ENCODE data around the gene LPCAT4. TPM values are rescaled to one million over a fixed set of nuclear protein-coding genes. Genes with fewer than 3 reads are reported as not detected.
"Not testable (repeated sequence)": the region's sequence is repeated elsewhere in the genome, so short reads cannot be mapped to it uniquely, and the experiment has no call there.

The LPCAT4 gene
- total RNA-seq, 1 donor from 2014 or later, result 47.4 TPM

DNA sequence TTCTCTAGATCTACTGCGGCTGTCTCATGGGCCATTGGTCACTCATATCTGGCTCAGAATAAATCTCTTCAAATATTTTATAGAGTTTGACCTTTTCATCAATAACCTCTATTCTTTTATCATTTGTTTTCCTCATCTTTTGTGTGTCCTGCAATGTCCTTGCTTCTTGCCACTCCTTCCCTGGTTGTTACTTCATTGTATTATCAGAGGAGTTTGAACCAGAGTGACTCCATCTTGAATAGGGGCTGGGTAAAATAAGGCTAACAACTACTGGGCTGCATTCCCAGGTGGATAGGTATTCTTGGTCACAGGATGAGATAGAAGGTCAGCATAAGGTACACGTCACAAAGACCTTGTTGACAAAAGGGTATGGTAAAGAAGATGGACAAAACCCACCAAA, 9.9 kb upstream of the LPCAT4 start:
- H3K36me3 ChIP-seq, result no peaks in the 10 kb centered on the region
- H3K9me3 ChIP-seq, result no peaks in the 10 kb centered on the region
- no peak overlapping the region for H3K4me3 ChIP-seq
- no peak for DNase-seq (ENCODE audit: extremely low spot score in 2 of 2)
- TF ChIP-seq POLR2A (IDR thresholded peaks at IDR 0.05), result no peak
- TF ChIP-seq, protein P1, sequence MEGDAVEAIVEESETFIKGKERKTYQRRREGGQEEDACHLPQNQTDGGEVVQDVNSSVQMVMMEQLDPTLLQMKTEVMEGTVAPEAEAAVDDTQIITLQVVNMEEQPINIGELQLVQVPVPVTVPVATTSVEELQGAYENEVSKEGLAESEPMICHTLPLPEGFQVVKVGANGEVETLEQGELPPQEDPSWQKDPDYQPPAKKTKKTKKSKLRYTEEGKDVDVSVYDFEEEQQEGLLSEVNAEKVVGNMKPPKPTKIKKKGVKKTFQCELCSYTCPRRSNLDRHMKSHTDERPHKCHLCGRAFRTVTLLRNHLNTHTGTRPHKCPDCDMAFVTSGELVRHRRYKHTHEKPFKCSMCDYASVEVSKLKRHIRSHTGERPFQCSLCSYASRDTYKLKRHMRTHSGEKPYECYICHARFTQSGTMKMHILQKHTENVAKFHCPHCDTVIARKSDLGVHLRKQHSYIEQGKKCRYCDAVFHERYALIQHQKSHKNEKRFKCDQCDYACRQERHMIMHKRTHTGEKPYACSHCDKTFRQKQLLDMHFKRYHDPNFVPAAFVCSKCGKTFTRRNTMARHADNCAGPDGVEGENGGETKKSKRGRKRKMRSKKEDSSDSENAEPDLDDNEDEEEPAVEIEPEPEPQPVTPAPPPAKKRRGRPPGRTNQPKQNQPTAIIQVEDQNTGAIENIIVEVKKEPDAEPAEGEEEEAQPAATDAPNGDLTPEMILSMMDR (IDR thresholded peaks at IDR 0.05), result no peak
- no peak for TF ChIP-seq POLR2AphosphoS5 (IDR thresholded peaks at IDR 0.05; ENCODE audit: insufficient read depth in 1 of 2, low read depth in 1 of 2)
- intact Hi-C loops (cut with DNase I), result no loop called here
- H3K27ac ChIP-seq, result no peak overlapping the region
- no peaks in the 10 kb centered on the region for H3K27me3 ChIP-seq
- H3K4me1 ChIP-seq, result no peaks in the 10 kb centered on the region

DNA sequence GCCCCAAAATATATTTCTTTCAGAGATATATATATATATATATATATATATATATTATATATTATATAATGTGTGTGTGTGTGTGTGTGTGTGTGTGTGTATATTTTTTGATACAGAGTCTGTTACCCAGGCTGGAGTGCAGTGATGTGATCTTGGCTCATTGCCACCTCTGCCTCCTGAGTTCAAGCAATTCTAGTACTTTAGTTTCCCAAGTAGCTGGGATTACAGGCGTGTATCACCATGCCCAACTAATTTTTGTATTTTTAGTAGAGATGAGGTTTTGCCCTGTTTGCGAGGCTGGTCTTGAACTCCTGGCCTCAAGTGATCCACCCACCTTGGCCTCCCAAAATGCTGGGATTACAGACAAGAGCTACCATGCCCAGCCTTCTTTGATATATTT, 8.5 kb upstream of the LPCAT4 start:
- H3K4me1 ChIP-seq; H3K4me3 ChIP-seq; DNase-seq (ENCODE audit: extremely low spot score in 2 of 2); H3K27ac ChIP-seq; H3K27me3 ChIP-seq; intact Hi-C loops (cut with DNase I); H3K36me3 ChIP-seq; H3K9me3 ChIP-seq: not testable (repeated sequence)

DNA sequence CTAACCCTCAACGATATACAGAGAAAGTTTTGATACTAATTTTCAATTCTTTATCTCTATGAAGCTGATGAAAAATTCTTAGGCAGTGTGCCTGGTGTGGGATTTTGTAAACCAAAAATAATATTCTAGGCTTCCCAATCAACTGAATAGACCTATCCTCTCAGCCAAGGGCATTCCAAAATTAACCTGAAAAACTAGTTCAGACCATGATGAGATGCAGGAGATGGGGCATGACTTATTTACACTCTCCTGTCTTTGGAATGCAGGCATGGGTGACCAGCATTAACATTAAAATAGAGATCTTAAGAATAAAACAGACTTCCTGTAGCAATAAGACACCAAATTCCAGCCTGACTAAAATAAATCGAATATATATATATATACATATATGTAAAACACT, 7.8 kb upstream of the LPCAT4 start:
- no peak for TF ChIP-seq POLR2AphosphoS5 (IDR thresholded peaks at IDR 0.05; ENCODE audit: insufficient read depth in 1 of 2, low read depth in 1 of 2)
- no peak for TF ChIP-seq POLR2A (IDR thresholded peaks at IDR 0.05)
- TF ChIP-seq, protein P1 (IDR thresholded peaks at IDR 0.05), result no peak

DNA sequence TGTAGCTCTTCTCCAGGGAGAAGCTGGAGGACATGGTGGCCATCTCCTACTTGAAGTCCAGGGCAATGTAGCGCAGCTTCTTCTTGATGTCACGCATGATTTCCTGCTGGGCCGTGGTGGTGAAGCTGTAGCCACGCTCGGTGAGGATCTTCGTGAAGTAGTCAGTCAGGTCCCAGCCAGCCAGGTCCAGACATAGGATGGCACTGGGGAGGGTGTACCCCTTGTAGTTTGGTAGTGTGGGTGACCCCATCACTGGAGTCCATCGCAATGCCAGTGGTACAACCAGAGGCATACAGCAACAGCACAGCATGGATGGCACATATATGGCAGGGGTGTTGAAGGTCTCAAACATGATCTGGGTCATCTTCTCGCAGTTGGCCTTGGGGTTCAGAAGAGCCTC, 7.0 kb upstream of the LPCAT4 start:
- intact Hi-C loops (cut with DNase I), result no loop called here
- TF ChIP-seq POLR2A (IDR thresholded peaks at IDR 0.05) (no peak), POLR2AphosphoS5 (IDR thresholded peaks at IDR 0.05; ENCODE audit: insufficient read depth in 1 of 2, low read depth in 1 of 2) (no peak)
- TF ChIP-seq, protein P1 (IDR thresholded peaks at IDR 0.05), result no peak
- Histone ChIP-seq H3K9me3 (no peaks in the 10 kb centered on the region), H3K27ac (no peak overlapping the region), H3K4me3 (no peak overlapping the region), H3K36me3 (no peaks in the 10 kb centered on the region), H3K27me3 (no peaks in the 10 kb centered on the region), H3K4me1 (no peaks in the 10 kb centered on the region)
- no peak for DNase-seq (ENCODE audit: extremely low spot score in 2 of 2)

More for the DNA sequence above, 7.8 kb upstream of the LPCAT4 start:
- DNase-seq (ENCODE audit: extremely low spot score in 2 of 2), result no peak
- Histone ChIP-seq H3K9me3 (no peaks in the 10 kb centered on the region), H3K27me3 (no peaks in the 10 kb centered on the region), H3K27ac (no peak overlapping the region), H3K4me3 (no peak overlapping the region), H3K36me3 (no peaks in the 10 kb centered on the region), H3K4me1 (no peaks in the 10 kb centered on the region)
- intact Hi-C loops (cut with DNase I), result no loop called here

DNA sequence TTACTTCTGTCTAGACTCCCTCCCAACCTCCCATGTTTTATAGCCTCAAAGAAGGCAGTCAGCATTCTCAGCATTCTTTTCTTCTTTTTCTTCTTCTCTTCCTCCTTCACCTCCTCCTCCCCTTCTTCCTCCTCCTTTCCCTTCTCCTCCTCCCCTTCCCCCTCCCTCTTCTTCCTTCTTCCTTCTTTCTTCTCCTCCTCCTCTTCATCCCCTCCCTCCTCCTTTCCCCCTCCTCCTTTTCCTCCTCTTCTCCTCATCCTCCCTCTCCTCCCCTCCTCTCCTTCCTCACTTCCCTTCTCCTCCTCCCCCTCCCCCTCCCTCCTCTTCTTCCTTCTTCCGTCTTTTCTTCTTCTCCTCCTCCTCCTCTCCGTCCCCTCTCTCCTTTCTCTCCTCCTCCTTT, 3.6 kb upstream of the LPCAT4 start:
- Histone ChIP-seq H3K27ac (no peak overlapping the region), H3K36me3 (no peaks in the 10 kb centered on the region), H3K4me1 (peaks cover 20% of the 10 kb centered on the region), H3K9me3 (no peaks in the 10 kb centered on the region), H3K27me3 (no peaks in the 10 kb centered on the region), H3K4me3 (no peak overlapping the region)
- no peak for TF ChIP-seq POLR2A (IDR thresholded peaks at IDR 0.05)
- TF ChIP-seq POLR2AphosphoS5 (IDR thresholded peaks at IDR 0.05; ENCODE audit: insufficient read depth in 1 of 2, low read depth in 1 of 2), result no peak
- TF ChIP-seq, protein P1 (IDR thresholded peaks at IDR 0.05), result no peak
- intact Hi-C loops (cut with DNase I), result no loop called here
- no peak for DNase-seq (ENCODE audit: extremely low spot score in 2 of 2)

DNA sequence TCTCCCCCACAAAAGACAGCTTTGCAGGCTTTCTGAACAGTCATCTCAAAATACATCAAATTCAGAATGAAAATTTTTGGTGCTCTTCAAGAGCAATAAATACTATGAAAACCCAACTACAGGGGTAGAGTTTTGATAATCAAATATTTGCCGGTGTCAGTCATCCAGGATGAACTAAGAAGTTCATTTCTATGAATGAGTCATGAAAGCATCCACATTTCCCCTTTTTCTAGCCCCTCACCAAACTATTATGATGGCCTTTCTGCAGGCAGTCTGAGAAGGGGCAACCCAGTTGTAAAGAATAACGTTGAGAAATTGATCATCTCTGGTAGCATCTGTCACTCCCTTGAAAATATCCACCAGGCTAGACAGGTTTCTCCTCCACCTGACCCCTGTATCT, 3.1 kb upstream of the LPCAT4 start:
- no peak overlapping the region for H3K27ac ChIP-seq
- DNase-seq (ENCODE audit: extremely low spot score in 2 of 2), result no peak

More for the DNA sequence above, 3.1 kb upstream of the LPCAT4 start:
- no peak overlapping the region for H3K4me3 ChIP-seq
- intact Hi-C loops (cut with DNase I), result no loop called here
- no peaks in the 10 kb centered on the region for H3K27me3 ChIP-seq
- H3K9me3 ChIP-seq, result no peaks in the 10 kb centered on the region
- H3K4me1 ChIP-seq, result peaks cover 25% of the 10 kb centered on the region
- TF ChIP-seq, protein P1 (IDR thresholded peaks at IDR 0.05), result no peak
- TF ChIP-seq POLR2A (IDR thresholded peaks at IDR 0.05), result no peak
- TF ChIP-seq POLR2AphosphoS5 (IDR thresholded peaks at IDR 0.05; ENCODE audit: insufficient read depth in 1 of 2, low read depth in 1 of 2), result no peak
- H3K36me3 ChIP-seq, result no peaks in the 10 kb centered on the region

Measured in vagina (tissue), 2 donors.